HG03103 (cell line): ENCODE results near the gene TBC1D22A.
"Not testable (repeated sequence)": the region's sequence is repeated elsewhere in the genome, so short reads cannot be mapped to it uniquely, and the experiment has no call there.

ENCODE experiments used
- ATAC-seq: cut with Tn5 transposase; IDR thresholded peaks from one replicate; pipeline ENCODE4 v1.9.1; 2021; ENCODE audit warnings: low read depth; ENCODE audit not compliant: unreplicated experiment

The TBC1D22A gene

GRCh38 chr22:47102648-47103047, 340.2 kb downstream of the TBC1D22A start:
- no peak for ATAC-seq

- no peak for ATAC-seq
Measured at GRCh38 chr22:47105085-47105484, 342.6 kb downstream of the TBC1D22A start.

- no peak for ATAC-seq
Measured at GRCh38 chr22:47106806-47107205, 344.4 kb downstream of the TBC1D22A start.

- ATAC-seq = no peak
Measured at GRCh38 chr22:47107431-47107830, 345.0 kb downstream of the TBC1D22A start.

GRCh38 chr22:47110817-47111443, 348.5 kb downstream of the TBC1D22A start:
- ATAC-seq = no peak

- no peak for ATAC-seq
Measured at GRCh38 chr22:47111626-47112581, 349.5 kb downstream of the TBC1D22A start.

- ATAC-seq = no peak
Measured at GRCh38 chr22:47112582-47112965, 350.1 kb downstream of the TBC1D22A start.

- no peak for ATAC-seq
Measured at GRCh38 chr22:47112994-47113852, 350.8 kb downstream of the TBC1D22A start.

- no peak for ATAC-seq
Measured at GRCh38 chr22:47113853-47114415, 351.5 kb downstream of the TBC1D22A start.

- ATAC-seq = no peak
Measured at GRCh38 chr22:47114813-47115517, 352.5 kb downstream of the TBC1D22A start.

GRCh38 chr22:47115518-47115890, 353.1 kb downstream of the TBC1D22A start:
- ATAC-seq = no peak

GRCh38 chr22:47115921-47116320, 353.5 kb downstream of the TBC1D22A start:
- no peak for ATAC-seq

GRCh38 chr22:47116426-47117341, 354.2 kb downstream of the TBC1D22A start:
- ATAC-seq = no peak

- not testable (repeated sequence) for ATAC-seq
Measured at GRCh38 chr22:47117442-47117841, 355.0 kb downstream of the TBC1D22A start.

GRCh38 chr22:47119181-47119580, 356.7 kb downstream of the TBC1D22A start:
- no peak for ATAC-seq

- no peak for ATAC-seq
Measured at GRCh38 chr22:47120399-47120798, 357.9 kb downstream of the TBC1D22A start.

GRCh38 chr22:47121791-47122190, 359.3 kb downstream of the TBC1D22A start:
- no peak for ATAC-seq

- no peak for ATAC-seq
Measured at GRCh38 chr22:47122441-47123000, 360.1 kb downstream of the TBC1D22A start.
